HepG2 (cell line): ENCODE data around the gene VTI1B. TPM values are rescaled to one million over a fixed set of nuclear protein-coding genes. Genes with fewer than 3 reads are reported as not detected.
A peak's percentile ranks its signal among the peaks of the same experiment; 100 is the strongest.

Experiments used
- EEA1 ChIP-seq: sonication (generic); formaldehyde crosslinking; IDR thresholded peaks from 2 replicates; pipeline ENCODE4 v1.5.1; 2020; ENCODE audit warnings: mild to moderate bottlenecking, missing genetic modification reagents, borderline replicate concordance
- GZF1 ChIP-seq: sonication (generic); formaldehyde crosslinking; IDR thresholded peaks from 2 replicates; pipeline ENCODE4 v1.5.1; 2020; ENCODE audit warnings: mild to moderate bottlenecking, missing genetic modification reagents
- HES4 ChIP-seq: sonication (generic); formaldehyde crosslinking; IDR thresholded peaks from 2 replicates; pipeline ENCODE4 v1.9.0; 2021; ENCODE audit warnings: mild to moderate bottlenecking, missing genetic modification reagents, borderline replicate concordance
- PHF20 ChIP-seq: sonication (generic); formaldehyde crosslinking; IDR thresholded peaks from 2 replicates; pipeline ENCODE4 v1.5.0; 2020; ENCODE audit warnings: mild to moderate bottlenecking, missing genetic modification reagents
- PHF8 ChIP-seq: sonication (generic); formaldehyde crosslinking; IDR thresholded peaks from 2 replicates; pipeline ENCODE4 v1.5.0; 2020; ENCODE audit warnings: missing genetic modification reagents
- REL ChIP-seq: sonication (generic); formaldehyde crosslinking; conservative IDR thresholded peaks from 2 replicates; pipeline ENCODE4 v1.8.0; 2022; ENCODE audit warnings: mild to moderate bottlenecking, missing genetic modification reagents, moderate library complexity
- SIX4 ChIP-seq: sonication (generic); formaldehyde crosslinking; IDR thresholded peaks from 2 replicates; pipeline ENCODE4 v1.4.0; 2020; ENCODE audit warnings: missing genetic modification reagents
- TOE1 ChIP-seq: sonication (generic); formaldehyde crosslinking; IDR thresholded peaks from 2 replicates; pipeline ENCODE4 v1.4.0; 2020; ENCODE audit warnings: mild to moderate bottlenecking, missing genetic modification reagents
- ZFP36 ChIP-seq: fragments of 150-350 bp; IDR thresholded peaks from 2 replicates; pipeline ENCODE4 v1.6.1; 2018; ENCODE audit warnings: borderline replicate concordance, low read length, low read depth; ENCODE audit not compliant: partially characterized antibody
- ZFY ChIP-seq: sonication (generic); formaldehyde crosslinking; IDR thresholded peaks from 2 replicates; pipeline ENCODE4 v1.4.0; 2020; ENCODE audit warnings: missing genetic modification reagents
- ZNF264 ChIP-seq: sonication (generic); formaldehyde crosslinking; IDR thresholded peaks from 2 replicates; pipeline ENCODE4 v1.4.0; 2020; ENCODE audit warnings: missing genetic modification reagents
- ZNF282 ChIP-seq: fragments of 450-650 bp; IDR thresholded peaks from 2 replicates; pipeline ENCODE4 v1.6.1; 2018; ENCODE audit not compliant: partially characterized antibody
- ZNF34 ChIP-seq: sonication (generic); formaldehyde crosslinking; IDR thresholded peaks from 2 replicates; pipeline ENCODE4 v1.4.0; 2020; ENCODE audit warnings: mild to moderate bottlenecking, missing genetic modification reagents, borderline replicate concordance
- ZNF550 ChIP-seq: sonication (generic); formaldehyde crosslinking; IDR thresholded peaks from 2 replicates; pipeline ENCODE4 v1.4.0; 2020; ENCODE audit warnings: mild to moderate bottlenecking, missing genetic modification reagents, borderline replicate concordance
- ZNF737 ChIP-seq: sonication (generic); formaldehyde crosslinking; IDR thresholded peaks from 2 replicates; pipeline ENCODE4 v1.5.0; 2020; ENCODE audit warnings: missing genetic modification reagents, mild to moderate bottlenecking, borderline replicate concordance
- ZNF746 ChIP-seq: sonication (generic); formaldehyde crosslinking; IDR thresholded peaks from 2 replicates; pipeline ENCODE4 v1.8.0; 2022; ENCODE audit warnings: mild to moderate bottlenecking, missing genetic modification reagents
- ZNF782 ChIP-seq: sonication (generic); formaldehyde crosslinking; IDR thresholded peaks from 2 replicates; pipeline ENCODE4 v1.4.0; 2020; ENCODE audit warnings: missing genetic modification reagents, mild to moderate bottlenecking, borderline replicate concordance
- ZNF83 ChIP-seq: sonication (generic); formaldehyde crosslinking; IDR thresholded peaks from 2 replicates; pipeline ENCODE4 v1.4.0; 2020; ENCODE audit warnings: missing genetic modification reagents, mild to moderate bottlenecking, borderline replicate concordance
- ZNF839 ChIP-seq: sonication (generic); formaldehyde crosslinking; IDR thresholded peaks from 2 replicates; pipeline ENCODE4 v1.4.0; 2020; ENCODE audit warnings: missing genetic modification reagents, mild to moderate bottlenecking, borderline replicate concordance
- ZNF878 ChIP-seq: sonication (generic); formaldehyde crosslinking; IDR thresholded peaks from 2 replicates; pipeline ENCODE4 v1.8.1; 2023; ENCODE audit warnings: mild to moderate bottlenecking, missing genetic modification reagents, moderate library complexity
- polyA plus RNA-seq, 8 experiments: library from polyadenylated mRNA; depleted of rRNA in 3 of 8; stranded (reverse) in 7 of 8; unstranded in 1 of 8; fragments of >200 nt; fragmentation: Illumina TruSeq in 4 of 8; extraction: Trizol in 4 of 8; gene quantifications; 2 replicates each; pipeline versions ENCODE4 v1.2.1 to v1.2.3, GENCODE V29; 2011 to 2016; ENCODE audit warnings: low read depth in 4 of 8, missing spikeins in 1 of 8, mixed read lengths in 1 of 8; ENCODE audit not compliant: insufficient read depth in 1 of 8
- total RNA-seq, 5 experiments: library from RNA; depleted of rRNA; stranded (reverse); fragments of >200 nt; fragmentation: Illumina TruSeq; extraction: Trizol; gene quantifications; 2 replicates each; pipeline ENCODE4 v1.2.3, GENCODE V29; 2016; ENCODE audit warnings: low read depth in 1 of 5
- TF ChIP-seq, protein P1 (sequence below): fragments of 450-650 bp; IDR thresholded peaks from 2 replicates; pipeline ENCODE4 v1.6.1; 2017; ENCODE audit warnings: mild to moderate bottlenecking
- TF ChIP-seq, protein P2 (sequence below): sonication (generic); formaldehyde crosslinking; IDR thresholded peaks from 2 replicates; pipeline ENCODE4 v1.8.1; 2023; ENCODE audit warnings: mild to moderate bottlenecking, missing genetic modification reagents
- TF ChIP-seq, protein P3 (sequence below): sonication (generic); formaldehyde crosslinking; IDR thresholded peaks from 2 replicates; pipeline ENCODE4 v1.5.0; 2020; ENCODE audit warnings: mild to moderate bottlenecking, missing genetic modification reagents
- TF ChIP-seq, protein P4 (sequence below): sonication (generic); formaldehyde crosslinking; IDR thresholded peaks from 2 replicates; pipeline ENCODE4 v1.4.0; 2020; ENCODE audit warnings: missing genetic modification reagents

Gene VTI1B
- total and polyA plus RNA-seq, 2 of the 13 experiments (the other 11 are each of a cell fraction or from before 2014, with no cell fraction given), result 39.0 to 103 TPM

- no peak for TF ChIP-seq ZNF782
- no peak for TF ChIP-seq TOE1
- no peak for TF ChIP-seq ZNF264 (CRISPR knock-in tag)
- no peak for TF ChIP-seq HES4 (CRISPR knock-in tag)
- TF ChIP-seq ZNF34 (CRISPR knock-in tag), result no peak
- TF ChIP-seq, protein P1, sequence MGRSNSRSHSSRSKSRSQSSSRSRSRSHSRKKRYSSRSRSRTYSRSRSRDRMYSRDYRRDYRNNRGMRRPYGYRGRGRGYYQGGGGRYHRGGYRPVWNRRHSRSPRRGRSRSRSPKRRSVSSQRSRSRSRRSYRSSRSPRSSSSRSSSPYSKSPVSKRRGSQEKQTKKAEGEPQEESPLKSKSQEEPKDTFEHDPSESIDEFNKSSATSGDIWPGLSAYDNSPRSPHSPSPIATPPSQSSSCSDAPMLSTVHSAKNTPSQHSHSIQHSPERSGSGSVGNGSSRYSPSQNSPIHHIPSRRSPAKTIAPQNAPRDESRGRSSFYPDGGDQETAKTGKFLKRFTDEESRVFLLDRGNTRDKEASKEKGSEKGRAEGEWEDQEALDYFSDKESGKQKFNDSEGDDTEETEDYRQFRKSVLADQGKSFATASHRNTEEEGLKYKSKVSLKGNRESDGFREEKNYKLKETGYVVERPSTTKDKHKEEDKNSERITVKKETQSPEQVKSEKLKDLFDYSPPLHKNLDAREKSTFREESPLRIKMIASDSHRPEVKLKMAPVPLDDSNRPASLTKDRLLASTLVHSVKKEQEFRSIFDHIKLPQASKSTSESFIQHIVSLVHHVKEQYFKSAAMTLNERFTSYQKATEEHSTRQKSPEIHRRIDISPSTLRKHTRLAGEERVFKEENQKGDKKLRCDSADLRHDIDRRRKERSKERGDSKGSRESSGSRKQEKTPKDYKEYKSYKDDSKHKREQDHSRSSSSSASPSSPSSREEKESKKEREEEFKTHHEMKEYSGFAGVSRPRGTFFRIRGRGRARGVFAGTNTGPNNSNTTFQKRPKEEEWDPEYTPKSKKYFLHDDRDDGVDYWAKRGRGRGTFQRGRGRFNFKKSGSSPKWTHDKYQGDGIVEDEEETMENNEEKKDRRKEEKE, result no peak
- TF ChIP-seq REL (CRISPR knock-in tag), result no peak
- no peak for TF ChIP-seq EEA1
- TF ChIP-seq, protein P2, sequence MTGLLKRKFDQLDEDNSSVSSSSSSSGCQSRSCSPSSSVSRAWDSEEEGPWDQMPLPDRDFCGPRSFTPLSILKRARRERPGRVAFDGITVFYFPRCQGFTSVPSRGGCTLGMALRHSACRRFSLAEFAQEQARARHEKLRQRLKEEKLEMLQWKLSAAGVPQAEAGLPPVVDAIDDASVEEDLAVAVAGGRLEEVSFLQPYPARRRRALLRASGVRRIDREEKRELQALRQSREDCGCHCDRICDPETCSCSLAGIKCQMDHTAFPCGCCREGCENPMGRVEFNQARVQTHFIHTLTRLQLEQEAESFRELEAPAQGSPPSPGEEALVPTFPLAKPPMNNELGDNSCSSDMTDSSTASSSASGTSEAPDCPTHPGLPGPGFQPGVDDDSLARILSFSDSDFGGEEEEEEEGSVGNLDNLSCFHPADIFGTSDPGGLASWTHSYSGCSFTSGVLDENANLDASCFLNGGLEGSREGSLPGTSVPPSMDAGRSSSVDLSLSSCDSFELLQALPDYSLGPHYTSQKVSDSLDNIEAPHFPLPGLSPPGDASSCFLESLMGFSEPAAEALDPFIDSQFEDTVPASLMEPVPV (CRISPR knock-in tag), result peak; percentile 27; the same call in 1 of the 2 replicates
- no peak for TF ChIP-seq PHF8
- TF ChIP-seq PHF20, result no peak
- 0 out of 2 replicates have a peak, but pooled peaks have one; percentile 22 for TF ChIP-seq ZNF550 (CRISPR knock-in tag)
- TF ChIP-seq ZNF746, result 0 out of 2 replicates have a peak, but pooled peaks have one; percentile 3
- TF ChIP-seq GZF1, result no peak
- TF ChIP-seq ZNF282, result no peak
- TF ChIP-seq ZFY (CRISPR knock-in tag), result no peak
- TF ChIP-seq ZNF83 (CRISPR knock-in tag), result no peak
- TF ChIP-seq ZNF878 (CRISPR knock-in tag), result no peak
- TF ChIP-seq ZNF839 (CRISPR knock-in tag), result no peak
- TF ChIP-seq, protein P3, sequence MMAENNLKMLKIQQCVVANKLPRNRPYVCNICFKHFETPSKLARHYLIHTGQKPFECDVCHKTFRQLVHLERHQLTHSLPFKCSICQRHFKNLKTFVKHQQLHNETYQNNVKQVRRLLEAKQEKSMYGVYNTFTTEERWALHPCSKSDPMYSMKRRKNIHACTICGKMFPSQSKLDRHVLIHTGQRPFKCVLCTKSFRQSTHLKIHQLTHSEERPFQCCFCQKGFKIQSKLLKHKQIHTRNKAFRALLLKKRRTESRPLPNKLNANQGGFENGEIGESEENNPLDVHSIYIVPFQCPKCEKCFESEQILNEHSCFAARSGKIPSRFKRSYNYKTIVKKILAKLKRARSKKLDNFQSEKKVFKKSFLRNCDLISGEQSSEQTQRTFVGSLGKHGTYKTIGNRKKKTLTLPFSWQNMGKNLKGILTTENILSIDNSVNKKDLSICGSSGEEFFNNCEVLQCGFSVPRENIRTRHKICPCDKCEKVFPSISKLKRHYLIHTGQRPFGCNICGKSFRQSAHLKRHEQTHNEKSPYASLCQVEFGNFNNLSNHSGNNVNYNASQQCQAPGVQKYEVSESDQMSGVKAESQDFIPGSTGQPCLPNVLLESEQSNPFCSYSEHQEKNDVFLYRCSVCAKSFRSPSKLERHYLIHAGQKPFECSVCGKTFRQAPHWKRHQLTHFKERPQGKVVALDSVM, result peak; percentile 76
- no peak for TF ChIP-seq SIX4 (CRISPR knock-in tag)
- TF ChIP-seq ZNF737 (CRISPR knock-in tag), result 0 out of 2 replicates have a peak, but pooled peaks have one; percentile 60
- no peak for TF ChIP-seq ZFP36
- TF ChIP-seq, protein P4, sequence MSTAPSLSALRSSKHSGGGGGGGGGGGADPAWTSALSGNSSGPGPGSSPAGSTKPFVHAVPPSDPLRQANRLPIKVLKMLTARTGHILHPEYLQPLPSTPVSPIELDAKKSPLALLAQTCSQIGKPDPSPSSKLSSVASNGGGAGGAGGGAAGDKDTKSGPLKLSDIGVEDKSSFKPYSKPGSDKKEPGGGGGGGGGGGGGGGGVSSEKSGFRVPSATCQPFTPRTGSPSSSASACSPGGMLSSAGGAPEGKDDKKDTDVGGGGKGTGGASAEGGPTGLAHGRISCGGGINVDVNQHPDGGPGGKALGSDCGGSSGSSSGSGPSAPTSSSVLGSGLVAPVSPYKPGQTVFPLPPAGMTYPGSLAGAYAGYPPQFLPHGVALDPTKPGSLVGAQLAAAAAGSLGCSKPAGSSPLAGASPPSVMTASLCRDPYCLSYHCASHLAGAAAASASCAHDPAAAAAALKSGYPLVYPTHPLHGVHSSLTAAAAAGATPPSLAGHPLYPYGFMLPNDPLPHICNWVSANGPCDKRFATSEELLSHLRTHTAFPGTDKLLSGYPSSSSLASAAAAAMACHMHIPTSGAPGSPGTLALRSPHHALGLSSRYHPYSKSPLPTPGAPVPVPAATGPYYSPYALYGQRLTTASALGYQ (CRISPR knock-in tag), result no peak
These were observed 769 bp upstream of the VTI1B start (continued) for GRCh38 chr14:67675219-67675582.
